ENCODE data around the gene CYTH1.

DNA sequence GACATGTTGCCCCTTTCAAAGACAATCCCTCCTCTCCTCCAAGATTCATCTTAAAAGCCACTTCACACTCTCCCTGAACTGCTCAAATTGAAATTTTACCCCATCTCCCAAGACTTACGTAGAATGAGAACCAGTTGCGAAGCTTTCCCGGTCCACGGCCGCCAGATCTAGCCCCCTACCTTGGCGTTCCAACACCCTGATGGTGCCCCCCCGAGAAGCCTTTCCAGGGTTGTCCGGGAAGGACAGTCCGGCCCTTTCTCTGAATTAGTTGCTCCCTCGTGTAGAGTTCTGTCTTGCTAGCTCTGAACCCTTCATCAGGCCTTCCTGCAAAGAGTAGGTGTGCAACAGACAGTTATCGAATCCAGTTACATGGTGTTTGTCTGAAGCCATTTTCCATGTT is 144.9 kb downstream of the CYTH1 start:
- no peak for TF ChIP-seq GATA3 (IDR thresholded peaks at IDR 0.05; ENCODE audit: low read depth, low read length)
- TF ChIP-seq GATA2 (IDR thresholded peaks at IDR 0.05; ENCODE audit: low read depth, low read length), result no peak

Data from SH-SY5Y (cell line).